ENCODE measurements around the gene ACAD10. TPM values are rescaled to one million over a fixed set of nuclear protein-coding genes. Genes with fewer than 3 reads are reported as not detected.
"Not testable (repeated sequence)": the region's sequence is repeated elsewhere in the genome, so short reads cannot be mapped to it uniquely, and the experiment has no call there.

Gene ACAD10
- total and polyA plus RNA-seq, 12 donors, result 14.7 to 65.5 (median 40.7) TPM

DNA sequence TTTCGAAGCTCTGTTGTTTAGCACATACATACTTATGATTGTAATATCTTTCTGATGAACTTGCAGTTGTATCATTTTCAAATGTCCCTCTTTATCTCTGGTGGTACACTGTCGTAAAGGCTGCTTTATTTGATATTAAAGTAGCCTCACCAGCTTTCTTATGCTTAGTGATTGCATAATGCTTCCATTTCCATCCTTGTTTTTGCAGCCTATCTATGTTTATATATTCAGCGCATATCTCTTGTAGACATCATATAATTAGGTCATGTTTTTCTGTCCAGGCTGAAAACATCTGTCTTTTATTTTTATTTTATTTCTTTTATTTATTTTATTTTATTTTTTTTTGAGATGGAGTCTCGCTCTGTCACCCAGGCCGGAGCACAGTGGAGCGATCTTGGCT lies 34.6 kb downstream of the ACAD10 start:
- 85 to 94% (median 90%) methylated on average over 6 of the region's 6 CpGs for WGBS, 4 donors
- no peaks in the 10 kb centered on the region for H3K9me3 ChIP-seq (replicated peaks in 1 of 3)
- no peak overlapping the region for H3K4me3 ChIP-seq
- intact Hi-C loops (cut with DNase I), result no loop called here
- no peaks in the 10 kb centered on the region for H3K4me1 ChIP-seq (replicated peaks in 1 of 2)
- no peak for DNase-seq
- no peak overlapping the region for H3K27ac ChIP-seq
- no peaks in the 10 kb centered on the region for H3K27me3 ChIP-seq
- TF ChIP-seq, protein P1, sequence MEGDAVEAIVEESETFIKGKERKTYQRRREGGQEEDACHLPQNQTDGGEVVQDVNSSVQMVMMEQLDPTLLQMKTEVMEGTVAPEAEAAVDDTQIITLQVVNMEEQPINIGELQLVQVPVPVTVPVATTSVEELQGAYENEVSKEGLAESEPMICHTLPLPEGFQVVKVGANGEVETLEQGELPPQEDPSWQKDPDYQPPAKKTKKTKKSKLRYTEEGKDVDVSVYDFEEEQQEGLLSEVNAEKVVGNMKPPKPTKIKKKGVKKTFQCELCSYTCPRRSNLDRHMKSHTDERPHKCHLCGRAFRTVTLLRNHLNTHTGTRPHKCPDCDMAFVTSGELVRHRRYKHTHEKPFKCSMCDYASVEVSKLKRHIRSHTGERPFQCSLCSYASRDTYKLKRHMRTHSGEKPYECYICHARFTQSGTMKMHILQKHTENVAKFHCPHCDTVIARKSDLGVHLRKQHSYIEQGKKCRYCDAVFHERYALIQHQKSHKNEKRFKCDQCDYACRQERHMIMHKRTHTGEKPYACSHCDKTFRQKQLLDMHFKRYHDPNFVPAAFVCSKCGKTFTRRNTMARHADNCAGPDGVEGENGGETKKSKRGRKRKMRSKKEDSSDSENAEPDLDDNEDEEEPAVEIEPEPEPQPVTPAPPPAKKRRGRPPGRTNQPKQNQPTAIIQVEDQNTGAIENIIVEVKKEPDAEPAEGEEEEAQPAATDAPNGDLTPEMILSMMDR (IDR thresholded peaks at IDR 0.05), result no peak
- no peak for TF ChIP-seq POLR2A (IDR thresholded peaks at IDR 0.05)
- H3K36me3 ChIP-seq (replicated peaks in 1 of 2), result peaks cover 0 to 54% of the 10 kb centered on the region in 2 donors

DNA sequence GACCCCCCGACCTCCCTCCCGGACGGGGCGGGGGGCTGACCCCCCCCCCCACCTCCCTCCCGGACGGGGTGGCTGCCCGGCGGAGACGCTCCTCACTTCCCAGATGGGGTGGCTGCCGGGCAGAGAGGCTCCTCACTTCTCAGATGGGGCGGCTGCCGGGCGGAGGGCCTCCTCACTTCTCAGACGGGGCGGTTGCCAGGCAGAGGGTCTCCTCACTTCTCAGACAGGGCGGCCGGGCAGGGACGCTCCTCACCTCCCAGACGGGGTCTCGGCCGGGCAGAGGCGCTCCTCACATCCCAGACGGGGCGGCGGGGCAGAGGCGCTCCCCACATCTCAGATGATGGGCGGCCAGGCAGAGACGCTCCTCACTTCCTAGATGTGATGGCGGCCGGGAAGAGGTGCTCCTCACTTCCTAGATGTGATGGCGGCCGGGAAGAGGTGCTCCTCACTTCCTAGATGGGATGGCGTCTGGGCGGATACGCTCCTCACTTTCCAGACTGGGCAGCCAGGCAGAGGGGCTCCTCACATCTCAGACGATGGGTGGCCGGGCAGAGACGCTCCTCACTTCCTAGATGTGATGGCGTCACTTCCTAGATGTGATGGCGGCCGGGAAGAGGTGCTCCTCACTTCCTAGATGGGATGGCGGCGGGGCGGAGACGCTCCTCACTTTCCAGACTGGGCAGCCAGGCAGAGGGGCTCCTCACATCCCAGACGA lies 38.0 kb downstream of the ACAD10 start:
- H3K9me3 ChIP-seq (replicated peaks in 1 of 3); H3K4me1 ChIP-seq (replicated peaks in 1 of 2); intact Hi-C loops (cut with DNase I); DNase-seq; H3K27me3 ChIP-seq; H3K27ac ChIP-seq; H3K4me3 ChIP-seq: not testable (repeated sequence)
- WGBS, 4 donors, result 82 to 98% (median 97%) methylated on average over 18 to 42 of the region's 46 CpGs
- peaks cover 0 to 32% of the 10 kb centered on the region in 2 donors for H3K36me3 ChIP-seq (replicated peaks in 1 of 2)

DNA sequence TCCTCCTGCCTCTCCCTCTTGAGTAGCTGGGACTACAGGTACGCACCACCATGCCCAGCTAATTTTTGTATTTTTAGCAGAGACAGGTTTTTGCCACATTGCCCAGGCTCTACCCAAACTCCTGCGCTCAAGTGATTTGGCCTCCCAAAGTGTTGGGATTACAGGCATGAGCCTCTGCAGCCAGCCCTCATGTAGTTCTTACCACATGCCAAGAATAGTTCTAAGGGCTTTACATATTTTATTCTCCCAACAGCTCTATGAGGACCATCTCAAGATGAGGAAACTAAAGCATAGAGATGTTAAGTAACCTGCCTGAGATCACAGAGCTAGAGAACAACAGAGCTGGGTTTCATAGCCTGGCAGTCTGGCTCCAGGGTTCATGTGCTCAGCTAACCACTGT lies 42.9 kb downstream of the ACAD10 start:
- intact Hi-C loops (cut with DNase I), result no loop called here

DNA sequence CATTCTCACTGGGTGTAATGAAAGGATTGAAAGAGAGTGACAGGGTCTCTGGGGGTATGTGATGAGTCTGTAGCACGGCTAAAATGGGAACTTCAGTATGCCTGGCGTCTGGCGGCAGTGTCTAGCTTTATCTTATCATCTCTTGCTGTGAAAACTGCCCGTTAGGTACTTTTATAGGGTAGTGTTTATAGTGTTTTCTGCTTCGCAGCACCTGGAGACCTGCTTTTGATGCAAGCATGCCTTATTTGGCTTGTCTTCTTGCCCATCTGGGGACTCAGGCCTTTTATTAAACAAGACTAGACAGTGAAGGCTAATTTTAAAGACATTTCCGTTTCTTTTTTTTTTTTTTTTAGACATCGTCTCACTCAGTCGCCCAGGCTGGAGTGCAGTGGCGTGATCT lies 44.6 kb downstream of the ACAD10 start:
- WGBS, 4 donors, result 85 to 93% (median 91%) methylated on average over 9 of the region's 9 CpGs
- TF ChIP-seq, protein P1 (IDR thresholded peaks at IDR 0.05), result no peak
- TF ChIP-seq POLR2A (IDR thresholded peaks at IDR 0.05), result no peak

More for the DNA sequence above, 42.9 kb downstream of the ACAD10 start:
- no peak overlapping the region for H3K27ac ChIP-seq
- no peak for TF ChIP-seq POLR2A (IDR thresholded peaks at IDR 0.05)
- TF ChIP-seq, protein P1 (IDR thresholded peaks at IDR 0.05), result no peak
- WGBS, 4 donors, result 85 to 100% (median 99%) methylated on average over 2 of the region's 2 CpGs
- H3K36me3 ChIP-seq (replicated peaks in 1 of 2), result peaks cover 0 to 27% of the 10 kb centered on the region in 2 donors
- no peaks in the 10 kb centered on the region for H3K4me1 ChIP-seq (replicated peaks in 1 of 2)
- H3K4me3 ChIP-seq, result no peak overlapping the region
- H3K9me3 ChIP-seq (replicated peaks in 1 of 3), result no peaks in the 10 kb centered on the region
- no peak for DNase-seq
- H3K27me3 ChIP-seq, result no peaks in the 10 kb centered on the region

DNA sequence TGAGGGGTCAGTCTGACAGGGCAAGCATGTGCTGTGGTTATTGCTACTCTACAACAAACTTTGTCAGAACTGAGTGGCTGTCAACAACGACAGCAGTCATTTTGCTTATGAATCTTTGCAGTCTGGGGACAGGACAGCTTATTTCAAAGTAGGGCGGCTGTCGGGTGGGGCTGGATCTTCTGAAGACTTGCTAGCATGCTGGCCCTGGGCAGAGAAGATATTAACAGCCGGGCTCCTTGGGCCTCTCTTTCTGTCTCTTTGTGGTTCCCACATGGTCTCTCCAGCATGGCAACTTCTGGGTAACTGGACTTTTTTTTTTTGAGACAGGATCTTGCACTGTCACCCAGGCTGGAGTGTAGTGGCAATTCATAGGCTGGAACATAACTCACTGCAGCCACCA lies 46.9 kb downstream of the ACAD10 start:
- no peaks in the 10 kb centered on the region for H3K27me3 ChIP-seq
- peaks cover 0 to 30% of the 10 kb centered on the region in 2 donors for H3K36me3 ChIP-seq (replicated peaks in 1 of 2)
- TF ChIP-seq, protein P1 (IDR thresholded peaks at IDR 0.05), result no peak
- TF ChIP-seq POLR2A (IDR thresholded peaks at IDR 0.05), result no peak
- no peak overlapping the region for H3K4me3 ChIP-seq
- WGBS, 4 donors, result 87 to 93% (median 90%) methylated on average over 4 of the region's 4 CpGs
- H3K27ac ChIP-seq, result no peak overlapping the region
- intact Hi-C loops (cut with DNase I), result no loop called here
- H3K9me3 ChIP-seq (replicated peaks in 1 of 3), result no peaks in the 10 kb centered on the region
- DNase-seq, result no peak
- no peaks in the 10 kb centered on the region for H3K4me1 ChIP-seq (replicated peaks in 1 of 2)

More for the DNA sequence above, 44.6 kb downstream of the ACAD10 start:
- Histone ChIP-seq H3K4me1 (replicated peaks in 1 of 2) (no peaks in the 10 kb centered on the region), H3K27me3 (no peaks in the 10 kb centered on the region), H3K9me3 (replicated peaks in 1 of 3) (no peaks in the 10 kb centered on the region), H3K36me3 (replicated peaks in 1 of 2) (peaks cover 0 to 25% of the 10 kb centered on the region in 2 donors), H3K4me3 (no peak overlapping the region), H3K27ac (no peak overlapping the region)
- intact Hi-C loops (cut with DNase I), result no loop called here
- no peak for DNase-seq

Measured in adrenal gland (tissue), 12 donors.